Activated CD8-positive, alpha-beta memory T cell treated with anti-CD3 and anti-CD28 coated beads for 24 hours (primary cell): Measurements from ENCODE around the gene MCM3AP.
A peak's percentile ranks its signal among the peaks of the same experiment; 100 is the strongest.
"Not testable (repeated sequence)": the region's sequence is repeated elsewhere in the genome, so short reads cannot be mapped to it uniquely, and the experiment has no call there.

Source experiments
- DNase-seq: peaks from one replicate; pipeline ENCODE4 v3.0.0-alpha.2; 2020

The MCM3AP gene

GRCh38 chr21:46200877-46201803 is 84.3 kb downstream of the MCM3AP start:
- DNase-seq: not testable (repeated sequence)

DNA sequence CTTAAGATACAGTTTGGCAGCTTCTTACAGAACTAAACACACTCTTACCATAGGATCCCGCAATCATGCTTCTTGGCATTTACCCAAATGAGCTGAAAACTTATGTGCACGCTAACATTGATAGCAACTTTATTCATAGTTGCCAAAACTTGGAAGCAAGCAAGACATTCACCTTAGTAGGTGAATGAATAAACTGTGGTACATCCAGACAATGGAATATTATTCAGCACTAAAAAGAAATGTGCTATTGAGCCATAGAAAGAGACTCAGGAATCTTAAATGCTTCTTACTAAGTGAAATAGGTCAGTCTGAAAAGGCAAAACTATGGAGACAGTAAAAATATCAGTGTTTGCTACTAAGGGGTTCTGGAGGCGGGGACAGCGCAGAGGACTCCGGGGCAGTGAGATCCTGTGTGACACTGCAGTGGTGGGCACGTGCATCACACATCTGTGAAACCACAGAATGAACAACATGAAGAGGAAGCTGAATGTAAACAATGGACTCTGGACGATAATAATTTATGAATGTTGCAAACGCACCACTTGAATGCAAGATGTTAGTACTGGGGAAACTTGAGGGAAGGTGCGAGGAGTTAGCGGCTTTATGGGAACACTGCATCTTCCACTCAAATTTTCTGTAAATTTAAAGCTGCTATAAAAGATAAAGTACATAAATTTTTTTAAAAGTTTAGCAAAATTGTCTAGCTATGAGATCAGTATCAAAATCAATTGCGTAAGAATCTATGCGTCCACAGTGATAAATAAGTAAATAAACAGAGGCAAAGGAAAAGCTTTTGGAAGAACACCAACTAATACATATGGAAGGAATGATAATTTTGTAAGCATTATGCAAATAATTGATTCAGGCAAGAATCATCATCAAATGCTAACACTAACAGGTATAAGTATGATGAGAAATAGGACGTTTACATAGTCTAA is 85.7 kb downstream of the MCM3AP start:
- no peak for DNase-seq

DNA sequence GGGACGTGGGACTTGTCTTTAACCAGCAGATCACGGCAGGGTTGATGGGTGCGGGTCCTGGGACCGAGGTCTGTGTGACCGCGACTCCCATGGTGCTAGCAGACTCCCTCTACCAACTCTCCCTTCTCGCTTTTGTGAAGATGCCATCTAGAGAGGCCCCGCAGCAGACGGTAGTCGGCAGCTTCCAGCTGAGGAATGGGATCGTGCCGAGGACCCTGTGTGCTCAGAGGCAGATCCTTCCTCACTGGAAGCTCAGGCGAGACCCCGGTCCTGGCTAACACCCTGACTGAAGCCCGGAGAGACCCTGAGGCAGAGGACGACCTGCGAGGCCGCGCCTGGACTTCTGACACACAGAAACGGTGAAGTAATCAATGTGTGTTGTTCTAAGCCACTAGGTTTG is 88.7 kb downstream of the MCM3AP start:
- peak; percentile 37 for DNase-seq

GRCh38 chr21:46195595-46196195 is 89.7 kb downstream of the MCM3AP start:
- DNase-seq: peak; percentile 15

- DNase-seq: peak; percentile 49
Observed at GRCh38 chr21:46194374-46195334, 90.8 kb downstream of the MCM3AP start.

DNA sequence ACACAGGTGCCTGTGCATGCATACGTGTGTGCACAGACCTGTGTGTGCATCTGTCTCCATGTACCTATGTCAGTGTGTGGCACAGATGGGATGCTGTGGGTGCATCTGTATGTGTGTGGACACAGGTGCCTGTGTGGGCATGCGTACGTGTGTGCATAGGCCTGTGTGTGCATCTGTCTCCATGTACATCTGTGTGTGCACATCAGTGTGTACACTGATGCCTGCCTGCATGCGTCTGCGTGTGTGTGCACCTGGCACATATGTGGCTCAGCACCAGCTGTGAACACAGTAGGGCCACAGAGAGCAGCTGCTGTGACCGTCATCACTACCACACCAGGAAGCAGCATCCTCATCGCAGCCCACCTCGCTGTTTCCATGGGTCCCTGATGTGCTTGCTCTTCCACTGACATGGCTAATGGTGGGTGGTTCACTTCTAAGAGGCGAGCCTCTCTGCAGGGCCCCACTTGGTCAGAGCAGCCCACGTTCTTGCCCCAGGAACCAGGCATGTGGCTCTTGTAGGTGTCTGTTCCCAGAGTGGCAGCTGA is 91.5 kb downstream of the MCM3AP start:
- DNase-seq: peak; percentile 17

- peak; percentile 45 for DNase-seq
Observed at GRCh38 chr21:46191686-46192575, 93.5 kb downstream of the MCM3AP start.

- peak; percentile 42 for DNase-seq
Observed at GRCh38 chr21:46191257-46191685, 94.1 kb downstream of the MCM3AP start.

DNA sequence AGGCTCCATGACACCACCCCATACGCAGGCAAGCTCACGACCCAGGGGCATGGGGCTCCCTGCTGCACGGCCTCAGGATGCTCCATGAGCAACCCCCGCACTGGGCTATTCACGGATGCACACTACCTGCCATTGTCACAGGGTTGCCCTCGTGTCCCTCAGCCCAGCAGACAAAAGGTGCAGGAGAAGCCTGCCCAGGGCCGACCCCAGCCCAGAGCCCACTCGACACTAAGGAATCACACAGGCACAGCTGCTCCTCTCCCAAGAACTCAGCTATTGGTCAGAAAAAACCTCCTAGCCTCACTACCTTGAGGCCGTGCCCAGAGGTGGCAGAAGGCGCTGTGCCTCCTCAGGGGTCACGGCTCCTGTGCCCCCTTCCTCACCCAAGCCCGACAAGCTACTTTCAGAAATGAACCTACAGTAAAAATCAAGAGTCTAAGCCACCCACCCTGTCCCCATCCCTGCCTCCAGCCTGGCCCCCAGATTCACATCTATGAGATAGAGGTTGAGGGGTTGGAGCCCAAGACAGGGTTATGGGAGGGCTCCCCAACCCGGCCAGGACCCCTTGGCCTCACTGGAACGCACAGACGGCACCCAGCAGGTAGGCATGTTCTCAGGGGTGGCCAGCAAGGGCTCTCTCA is 94.8 kb downstream of the MCM3AP start:
- peak; percentile 45 for DNase-seq

DNA sequence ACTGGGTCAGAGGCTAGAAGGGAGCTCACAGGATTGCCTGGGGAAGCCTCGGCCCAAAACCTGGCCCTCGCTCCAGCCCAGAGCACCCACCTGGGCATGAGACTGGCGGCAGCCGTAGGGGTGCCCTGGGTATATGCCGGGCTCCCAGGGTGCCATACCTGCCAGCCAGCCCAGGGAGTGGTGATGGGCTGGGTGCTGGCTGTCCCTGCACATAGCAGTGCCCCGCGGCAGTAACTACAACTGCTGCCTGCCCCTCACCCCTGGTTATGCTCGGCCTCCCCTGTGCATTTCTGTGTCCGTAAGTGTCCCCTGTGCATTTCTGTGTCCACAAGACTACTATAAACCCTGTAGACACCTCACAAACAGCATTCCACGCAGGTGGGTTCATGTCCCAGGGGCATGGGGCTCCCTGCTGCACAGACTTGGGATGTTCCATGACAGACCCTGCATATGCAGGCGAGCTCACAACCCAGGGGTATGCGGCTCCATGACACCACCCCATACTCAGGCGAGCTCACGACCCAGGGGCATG is 95.4 kb downstream of the MCM3AP start:
- no peak for DNase-seq

DNA sequence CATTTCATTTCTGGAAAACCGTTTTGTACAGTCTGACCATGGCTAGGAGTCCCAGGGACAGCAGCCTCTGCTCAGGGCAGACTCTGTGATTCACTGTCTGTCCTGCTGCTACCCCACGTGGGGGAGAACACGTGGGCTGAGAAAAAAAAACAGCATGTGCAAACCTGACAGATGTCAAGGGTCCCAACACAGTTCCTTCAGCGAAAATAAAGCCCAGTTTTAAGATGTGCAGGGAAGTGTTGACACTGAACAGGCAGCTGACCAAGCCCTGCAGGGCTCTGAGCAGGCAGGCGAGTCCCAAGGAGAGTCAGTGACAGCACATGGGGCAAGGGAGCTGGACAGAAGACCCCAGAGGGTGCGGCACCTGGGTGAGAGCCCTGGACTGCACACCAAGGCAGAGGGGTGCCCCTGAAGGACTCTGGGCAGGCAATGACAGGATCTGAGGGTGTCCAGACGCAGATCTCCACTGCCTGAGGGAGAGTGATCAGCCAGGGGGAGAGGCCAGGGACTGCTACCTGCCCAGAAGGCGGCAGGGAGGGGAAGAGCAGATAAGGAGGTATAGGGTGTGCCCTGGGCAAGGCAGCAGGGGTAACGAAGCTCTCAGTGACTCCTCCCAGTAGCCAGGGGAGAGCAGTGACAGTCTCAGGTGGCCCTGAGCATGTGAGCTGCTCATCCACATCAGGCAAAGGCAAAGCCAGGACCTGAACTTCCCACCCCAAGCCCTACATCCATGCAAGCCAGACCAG is 96.0 kb downstream of the MCM3AP start:
- DNase-seq: peak; percentile 26

GRCh38 chr21:46188226-46189212 is 96.9 kb downstream of the MCM3AP start:
- DNase-seq: peak; percentile 52

- DNase-seq: peak; percentile 11
Observed at GRCh38 chr21:46187814-46188213, 97.6 kb downstream of the MCM3AP start.

- peak; percentile 24 for DNase-seq
Observed at GRCh38 chr21:46187261-46187660, 98.2 kb downstream of the MCM3AP start.

DNA sequence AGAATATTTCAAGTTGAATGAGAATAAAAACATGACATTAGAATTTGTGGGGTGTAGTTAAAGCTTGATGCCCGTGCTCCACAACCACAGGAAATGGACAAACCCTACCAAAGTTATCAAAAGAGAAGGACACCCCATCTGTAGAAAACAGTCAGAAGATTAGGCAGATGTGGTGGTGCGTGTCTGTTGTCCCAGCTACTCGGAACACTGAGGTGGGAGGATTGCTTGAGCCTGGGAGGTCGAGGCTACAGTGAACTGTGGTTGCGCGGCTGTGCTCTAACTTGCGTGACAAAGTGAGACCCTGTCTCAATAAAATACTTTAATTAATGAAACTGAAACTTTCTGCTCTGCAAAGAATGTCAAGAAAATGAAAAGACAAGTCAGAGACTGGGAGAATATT is 99.7 kb downstream of the MCM3AP start:
- DNase-seq: peak; percentile 38
